B cell (primary cell): ENCODE results near the gene GAK. TPM values are rescaled to one million over a fixed set of nuclear protein-coding genes. Genes with fewer than 3 reads are reported as not detected.

ENCODE experiments used
- ATAC-seq: fragments of 200-7000 bp; cut with Tn5 transposase; one replicate; pipeline ENCODE4 v1.10.0; 2021; ENCODE audit warnings: low read depth, mild to moderate bottlenecking, moderate number of reproducible peaks, moderate library complexity
- CTCF ChIA-PET: fragments of 350-600 bp; sonication (Branson Sonifier 250); formaldehyde crosslinking; loops from one replicate; lab custom pipeline; 2021; ENCODE audit warnings: antibody characterized with exemption, inconsistent platforms; lab: Charles Lee
- POLR2A ChIA-PET: fragments of 350-600 bp; sonication (Branson Sonifier 250); formaldehyde crosslinking; loops from one replicate; lab custom pipeline; 2021; ENCODE audit warnings: antibody characterized with exemption; lab: Charles Lee
- DNase-seq: peaks from one replicate; pipeline ENCODE4 v3.0.0; 2013
- H2AFZ ChIP-seq: 2 replicates; pipeline ENCODE4 v1.6.1; 2012; ENCODE audit warnings: mild to moderate bottlenecking, low read depth, low read length; ENCODE audit not compliant: insufficient read depth, poor library complexity, severe bottlenecking
- H3K27ac ChIP-seq, 2 donors: 1 replicate in 1 of 2; 2 replicates in 1 of 2; pipeline ENCODE4 v1.5.1; 2012 to 2013; ENCODE audit warnings: low read length in 2 of 2, mild to moderate bottlenecking in 2 of 2, moderate library complexity in 1 of 2
- H3K27me3 ChIP-seq, 4 experiments: fragments of 200-600 bp in 1 of 4; sonication (generic) in 1 of 4; replicated peaks in 1 of 4; 1 replicate in 2 of 4; 2 replicates in 2 of 4; pipeline versions ENCODE4 v1.6.1 to v1.7.0; 2013 to 2016; ENCODE audit warnings: low read length in 3 of 4, mild to moderate bottlenecking in 2 of 4, mixed read lengths in 1 of 4, moderate library complexity in 1 of 4; ENCODE audit not compliant: insufficient read depth in 4 of 4, control insufficient read depth in 3 of 4; ENCODE audit errors: control extremely low read depth in 1 of 4
- H3K36me3 ChIP-seq, 2 experiments: replicated peaks in 1 of 2; 1 replicate in 1 of 2; 2 replicates in 1 of 2; pipeline versions ENCODE4 v1.6.1 to v1.7.1; 2013; ENCODE audit warnings: low read length in 1 of 2; ENCODE audit not compliant: insufficient read depth in 2 of 2, control insufficient read depth in 1 of 2; ENCODE audit errors: control extremely low read depth in 1 of 2, extremely low read depth in 1 of 2
- H3K4me1 ChIP-seq, 2 donors: fragments of 200-600 bp in 1 of 2; sonication (generic) in 1 of 2; 1 replicate in 1 of 2; 2 replicates in 1 of 2; pipeline versions ENCODE4 v1.5.1 to v1.6.1; 2013 to 2017; ENCODE audit warnings: low read length in 2 of 2; ENCODE audit not compliant: control insufficient read depth in 2 of 2, insufficient read depth in 2 of 2
- H3K4me2 ChIP-seq: replicated peaks from 2 replicates; pipeline ENCODE3; 2012; ENCODE audit warnings: mild to moderate bottlenecking, low read depth, low read length; ENCODE audit not compliant: poor library complexity, severe bottlenecking
- H3K4me3 ChIP-seq, 5 experiments: fragments of 200-600 bp in 1 of 5; sonication (generic) in 1 of 5; 1 replicate in 3 of 5; 2 replicates in 2 of 5; pipeline versions ENCODE4 v1.5.1 to v1.7.0; 2011 to 2016; ENCODE audit warnings: low read length in 4 of 5, mild to moderate bottlenecking in 4 of 5, low read depth in 2 of 5, control low read depth in 1 of 5, moderate library complexity in 1 of 5; ENCODE audit not compliant: insufficient read depth in 1 of 5; ENCODE audit errors: control extremely low read depth in 1 of 5, extremely low read depth in 1 of 5
- H3K79me2 ChIP-seq: fragments of 200-600 bp; sonication (generic); one replicate; pipeline ENCODE4 v1.6.0; 2016; ENCODE audit warnings: low read length; ENCODE audit not compliant: control insufficient read depth, insufficient read depth
- H3K9ac ChIP-seq: fragments of 200-600 bp; sonication (generic); 2 replicates; pipeline ENCODE4 v1.6.1; 2017; ENCODE audit warnings: mild to moderate bottlenecking, low read length, moderate library complexity
- H3K9me3 ChIP-seq, 3 donors: one replicate each; pipeline versions ENCODE4 v1.6.1 to v1.7.1; 2013; ENCODE audit warnings: low read length in 2 of 3; ENCODE audit not compliant: control insufficient read depth in 2 of 3, insufficient read depth in 1 of 3; ENCODE audit errors: control extremely low read depth in 1 of 3
- H4K20me1 ChIP-seq: 2 replicates; pipeline ENCODE4 v1.6.0; 2012; ENCODE audit warnings: mild to moderate bottlenecking, low read length; ENCODE audit not compliant: insufficient read depth, control insufficient read depth, poor library complexity, severe bottlenecking
- H3K27ac Mint-ChIP-seq: one replicate; pipeline ENCODE4 v1.8.0; 2021; ENCODE audit warnings: mixed read lengths
- H3K27me3 Mint-ChIP-seq: one replicate; pipeline ENCODE4 v1.8.0; 2021; ENCODE audit warnings: mixed read lengths
- H3K4me1 Mint-ChIP-seq: one replicate; pipeline ENCODE4 v1.8.0; 2021; ENCODE audit warnings: mixed read lengths
- H3K4me3 Mint-ChIP-seq: one replicate; pipeline ENCODE4 v1.8.0; 2021; ENCODE audit warnings: mixed read lengths
- H3K9me3 Mint-ChIP-seq: one replicate; pipeline ENCODE4 v1.8.0; 2022; ENCODE audit warnings: mixed read lengths; ENCODE audit not compliant: insufficient read depth
- EZH2 ChIP-seq: IDR thresholded peaks from 2 replicates; pipeline ENCODE4 v1.6.1; 2012; ENCODE audit warnings: borderline replicate concordance, low read depth, mild to moderate bottlenecking, moderate library complexity, low read length; ENCODE audit not compliant: insufficient read depth, poor library complexity, severe bottlenecking
- WGBS: methylation state at CpG from one replicate; pipeline ENCODE4 v1.1.5; 2013; ENCODE audit warnings: missing lambda C conversion rate; ENCODE audit not compliant: insufficient coverage; 5-methylcytosine and 5-hydroxymethylcytosine counted together
- intact Hi-C: fragments of 100-400 bp; cut with micrococcal nuclease; formaldehyde crosslinking; loops from one replicate; pipeline ENCODE4 v1.10.0; 2022
- polyA plus RNA-seq: library from polyadenylated mRNA; depleted of rRNA; stranded (reverse); fragments of >200 nt; gene quantifications from 2 replicates; pipeline ENCODE4 v1.2.3, GENCODE V29; 2012
- total RNA-seq, 2 donors: library from RNA; stranded (reverse); fragments of 120-200 nt in 1 of 2; gene quantifications; 1 replicate in 1 of 2; 2 replicates in 1 of 2; pipeline versions ENCODE4 v1.2.3 to v1.2.4, GENCODE V29; 2013 to 2022
- TF ChIP-seq, protein P1 (sequence below): fragments of 200-600 bp; IDR thresholded peaks from one replicate; pipeline ENCODE4 v1.8.0; 2022; ENCODE audit warnings: antibody characterized with exemption, mild to moderate bottlenecking

GAK gene
- total and polyA plus RNA-seq, 2 donors (not counting 1 experiment from before 2014, with no cell fraction given) = 113 to 283 TPM

DNA sequence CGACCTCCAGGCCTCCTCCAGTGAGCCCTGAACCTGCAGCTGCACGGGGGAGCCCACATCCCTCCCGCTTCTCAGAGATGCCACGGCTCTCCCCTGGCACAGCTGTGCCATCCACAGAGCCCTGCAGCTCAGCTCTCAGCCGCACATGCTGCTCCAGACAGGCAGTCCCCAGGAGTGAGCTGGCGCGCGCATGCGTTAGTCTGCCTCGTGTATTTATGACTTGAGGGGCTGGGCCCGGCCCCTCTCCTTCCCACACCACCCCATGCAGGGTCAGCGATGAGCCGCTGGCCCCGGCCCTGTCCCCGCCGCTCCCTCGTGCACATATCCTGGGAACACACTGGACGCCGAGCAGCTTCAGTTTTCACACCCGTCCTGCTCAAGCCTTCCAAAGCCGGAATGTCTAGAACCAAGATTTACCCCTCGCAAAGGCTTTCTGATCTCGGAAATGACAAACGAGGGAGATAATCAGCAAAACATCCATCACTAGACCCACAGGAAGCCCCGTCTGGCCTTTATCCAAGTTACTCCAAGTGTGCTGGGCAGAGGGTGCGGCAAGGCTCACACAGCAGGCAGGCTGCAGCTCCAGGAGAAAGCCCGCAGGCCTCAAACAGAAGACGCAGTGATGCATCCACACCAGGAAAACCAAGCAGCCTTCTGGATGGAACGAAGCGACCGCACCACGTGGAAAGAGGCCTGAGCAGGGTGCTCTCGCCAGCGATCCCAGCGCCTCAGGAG lies 24.3 kb downstream of the GAK start:
- no peak for DNase-seq
- Histone ChIP-seq H3K4me1 (no peaks in the 10 kb centered on the region), H4K20me1 (peaks cover 94% of the 10 kb centered on the region), H3K36me3 (peaks cover 2 to 53% of the 10 kb centered on the region in 2 experiments), H3K27ac (no peak overlapping the region), H3K9me3 (peaks cover 0 to 11% (median 0%) of the 10 kb centered on the region in 3 donors), H3K4me2 (no peak overlapping the region), H3K79me2 (peaks cover 77% of the 10 kb centered on the region), H3K9ac (no peak overlapping the region), H3K4me3 (no peak overlapping the region), H2AFZ (no peak overlapping the region), H3K27me3 (no peaks in the 10 kb centered on the region)
- H3K27me3 Mint-ChIP-seq = no peaks in the 10 kb centered on the region
- H3K27ac Mint-ChIP-seq = no peak overlapping the region
- no peaks in the 10 kb centered on the region for H3K9me3 Mint-ChIP-seq
- 94% methylated on average over 35 of the region's 35 CpGs for WGBS
- H3K4me3 Mint-ChIP-seq = no peak overlapping the region
- ChIA-PET CTCF (no interaction called here), POLR2A (no interaction called here)
- TF ChIP-seq EZH2 = no peak
- TF ChIP-seq, protein P1, sequence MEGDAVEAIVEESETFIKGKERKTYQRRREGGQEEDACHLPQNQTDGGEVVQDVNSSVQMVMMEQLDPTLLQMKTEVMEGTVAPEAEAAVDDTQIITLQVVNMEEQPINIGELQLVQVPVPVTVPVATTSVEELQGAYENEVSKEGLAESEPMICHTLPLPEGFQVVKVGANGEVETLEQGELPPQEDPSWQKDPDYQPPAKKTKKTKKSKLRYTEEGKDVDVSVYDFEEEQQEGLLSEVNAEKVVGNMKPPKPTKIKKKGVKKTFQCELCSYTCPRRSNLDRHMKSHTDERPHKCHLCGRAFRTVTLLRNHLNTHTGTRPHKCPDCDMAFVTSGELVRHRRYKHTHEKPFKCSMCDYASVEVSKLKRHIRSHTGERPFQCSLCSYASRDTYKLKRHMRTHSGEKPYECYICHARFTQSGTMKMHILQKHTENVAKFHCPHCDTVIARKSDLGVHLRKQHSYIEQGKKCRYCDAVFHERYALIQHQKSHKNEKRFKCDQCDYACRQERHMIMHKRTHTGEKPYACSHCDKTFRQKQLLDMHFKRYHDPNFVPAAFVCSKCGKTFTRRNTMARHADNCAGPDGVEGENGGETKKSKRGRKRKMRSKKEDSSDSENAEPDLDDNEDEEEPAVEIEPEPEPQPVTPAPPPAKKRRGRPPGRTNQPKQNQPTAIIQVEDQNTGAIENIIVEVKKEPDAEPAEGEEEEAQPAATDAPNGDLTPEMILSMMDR = no peak
- no peaks in the 10 kb centered on the region for H3K4me1 Mint-ChIP-seq
- no peak for ATAC-seq
- intact Hi-C loops = no loop called here

DNA sequence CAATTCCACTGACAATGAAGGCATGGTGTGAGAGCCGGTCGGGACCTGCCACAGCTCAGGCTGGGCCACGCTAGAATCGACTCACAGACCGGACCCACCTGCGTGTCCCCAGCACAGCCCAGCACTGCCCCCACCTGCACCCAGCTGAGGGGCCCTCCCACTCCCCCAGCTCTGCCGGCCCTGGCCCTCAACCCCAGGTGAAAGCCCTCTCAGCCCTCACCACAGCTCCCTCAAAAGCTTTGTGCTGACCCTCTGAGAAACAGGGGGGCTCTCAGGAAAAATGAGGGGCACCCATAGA lies 25.1 kb downstream of the GAK start:
- DNase-seq (no peak), ATAC-seq (no peak)
- Histone ChIP-seq H3K27me3 (no peaks in the 10 kb centered on the region), H3K9me3 (peaks cover 0 to 11% (median 0%) of the 10 kb centered on the region in 3 donors), H3K9ac (no peak overlapping the region), H4K20me1 (peaks cover 94% of the 10 kb centered on the region), H3K4me1 (no peaks in the 10 kb centered on the region), H3K27ac (no peak overlapping the region), H3K36me3 (peaks cover 0 to 44% of the 10 kb centered on the region in 2 experiments), H3K79me2 (peaks cover 77% of the 10 kb centered on the region), H3K4me2 (no peak overlapping the region), H2AFZ (no peak overlapping the region), H3K4me3 (no peak overlapping the region)
- 97% methylated on average over 6 of the region's 7 CpGs for WGBS
- TF ChIP-seq, protein P1 = no peak
- TF ChIP-seq EZH2 = no peak
- H3K4me1 Mint-ChIP-seq = no peaks in the 10 kb centered on the region
- H3K4me3 Mint-ChIP-seq = no peak overlapping the region
- ChIA-PET POLR2A (no interaction called here), CTCF (no interaction called here)
- H3K27ac Mint-ChIP-seq = peak overlapping the region; percentile 46
- H3K9me3 Mint-ChIP-seq = no peaks in the 10 kb centered on the region
- intact Hi-C loops = no loop called here
- no peaks in the 10 kb centered on the region for H3K27me3 Mint-ChIP-seq
